PFSK-1 (cell line): Measurements from ENCODE around the gene CIB1.

Experiments
- POLR2AphosphoS5 ChIP-seq: IDR thresholded peaks from 2 replicates; pipeline ENCODE4 v1.6.1; 2012; ENCODE audit warnings: low read depth, mild to moderate bottlenecking, control low read depth, low read length, moderate library complexity
- SIN3A ChIP-seq: IDR thresholded peaks from 2 replicates; pipeline ENCODE4 v1.6.1; 2012; ENCODE audit warnings: mild to moderate bottlenecking, low read length, moderate library complexity, borderline replicate concordance; ENCODE audit not compliant: insufficient read depth
- TAF1 ChIP-seq: IDR thresholded peaks from 2 replicates; pipeline ENCODE4 v1.6.1; 2012; ENCODE audit warnings: low read length, control low read depth, borderline replicate concordance; ENCODE audit not compliant: insufficient read depth
- TF ChIP-seq, protein P1 (sequence below), 2 experiments: IDR thresholded peaks; 2 replicates each; pipeline versions ENCODE4 v1.6.1 to v1.8.0; 2011 to 2012; ENCODE audit warnings: low read depth in 2 of 2, low read length in 2 of 2, control low read depth in 1 of 2, inconsistent platforms in 1 of 2, mild to moderate bottlenecking in 1 of 2, moderate library complexity in 1 of 2; ENCODE audit not compliant: insufficient read depth in 1 of 2

- TF ChIP-seq, protein P1, sequence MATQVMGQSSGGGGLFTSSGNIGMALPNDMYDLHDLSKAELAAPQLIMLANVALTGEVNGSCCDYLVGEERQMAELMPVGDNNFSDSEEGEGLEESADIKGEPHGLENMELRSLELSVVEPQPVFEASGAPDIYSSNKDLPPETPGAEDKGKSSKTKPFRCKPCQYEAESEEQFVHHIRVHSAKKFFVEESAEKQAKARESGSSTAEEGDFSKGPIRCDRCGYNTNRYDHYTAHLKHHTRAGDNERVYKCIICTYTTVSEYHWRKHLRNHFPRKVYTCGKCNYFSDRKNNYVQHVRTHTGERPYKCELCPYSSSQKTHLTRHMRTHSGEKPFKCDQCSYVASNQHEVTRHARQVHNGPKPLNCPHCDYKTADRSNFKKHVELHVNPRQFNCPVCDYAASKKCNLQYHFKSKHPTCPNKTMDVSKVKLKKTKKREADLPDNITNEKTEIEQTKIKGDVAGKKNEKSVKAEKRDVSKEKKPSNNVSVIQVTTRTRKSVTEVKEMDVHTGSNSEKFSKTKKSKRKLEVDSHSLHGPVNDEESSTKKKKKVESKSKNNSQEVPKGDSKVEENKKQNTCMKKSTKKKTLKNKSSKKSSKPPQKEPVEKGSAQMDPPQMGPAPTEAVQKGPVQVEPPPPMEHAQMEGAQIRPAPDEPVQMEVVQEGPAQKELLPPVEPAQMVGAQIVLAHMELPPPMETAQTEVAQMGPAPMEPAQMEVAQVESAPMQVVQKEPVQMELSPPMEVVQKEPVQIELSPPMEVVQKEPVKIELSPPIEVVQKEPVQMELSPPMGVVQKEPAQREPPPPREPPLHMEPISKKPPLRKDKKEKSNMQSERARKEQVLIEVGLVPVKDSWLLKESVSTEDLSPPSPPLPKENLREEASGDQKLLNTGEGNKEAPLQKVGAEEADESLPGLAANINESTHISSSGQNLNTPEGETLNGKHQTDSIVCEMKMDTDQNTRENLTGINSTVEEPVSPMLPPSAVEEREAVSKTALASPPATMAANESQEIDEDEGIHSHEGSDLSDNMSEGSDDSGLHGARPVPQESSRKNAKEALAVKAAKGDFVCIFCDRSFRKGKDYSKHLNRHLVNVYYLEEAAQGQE (IDR thresholded peaks at IDR 0.05; ENCODE audit: insufficient read depth in 1 of 2, low read depth in 2 of 2, low read length in 2 of 2), result no peak
- TF ChIP-seq POLR2AphosphoS5 (no peak), TAF1 (no peak), SIN3A (no peak)
These were observed 25.8 kb upstream of the CIB1 start for GRCh38 chr15:90259524-90259923.
